Breast epithelium (tissue), 4 donors: Measurements from ENCODE around the gene TSSK3. TPM values are rescaled to one million over a fixed set of nuclear protein-coding genes. Genes with fewer than 3 reads are reported as not detected.
A peak's percentile ranks its signal among the peaks of the same experiment; 100 is the strongest.

Experiments
- DNase-seq, 2 donors: peaks; one replicate each; pipeline ENCODE4 v3.0.0-alpha.2; 2019; ENCODE audit warnings: low spot score in 2 of 2
- H3K27ac ChIP-seq, 2 donors: fragments of 200-600 bp; sonication (generic) in 1 of 2; one replicate each; pipeline ENCODE4 v1.5.1; 2016 to 2019; ENCODE audit warnings: mild to moderate bottlenecking in 1 of 2
- H3K27me3 ChIP-seq, 2 donors: fragments of 200-600 bp; sonication (generic) in 1 of 2; one replicate each; pipeline versions ENCODE4 v1.5.1 to v1.6.0; 2017 to 2019; ENCODE audit warnings: control low read depth in 1 of 2, mild to moderate bottlenecking in 1 of 2
- H3K36me3 ChIP-seq: fragments of 200-600 bp; one replicate; pipeline ENCODE4 v1.5.1; 2019
- H3K4me1 ChIP-seq, 2 donors: fragments of 200-600 bp; sonication (generic); one replicate each; pipeline ENCODE4 v1.5.1; 2016 to 2019; ENCODE audit warnings: control low read depth in 1 of 2
- H3K4me3 ChIP-seq, 3 donors: fragments of 200-600 bp; sonication (generic); 1 replicate in 2 of 3; 2 replicates in 1 of 3; pipeline ENCODE4 v1.5.1; 2016 to 2019; ENCODE audit warnings: mild to moderate bottlenecking in 3 of 3, moderate library complexity in 2 of 3
- H3K9me3 ChIP-seq, 2 donors: fragments of 200-600 bp; sonication (generic) in 1 of 2; one replicate each; pipeline ENCODE4 v1.5.1; 2016 to 2019; ENCODE audit warnings: control low read depth in 1 of 2
- POLR2A ChIP-seq: fragments of 450-650 bp; IDR thresholded peaks from one replicate; pipeline ENCODE4 v1.6.1; 2016; ENCODE audit warnings: antibody characterized with exemption, mild to moderate bottlenecking, moderate library complexity
- POLR2AphosphoS5 ChIP-seq, 3 donors: sonication (generic); formaldehyde crosslinking; IDR thresholded peaks; one replicate each; pipeline ENCODE4 v1.6.1; 2017; ENCODE audit warnings: antibody characterized with exemption in 3 of 3
- intact Hi-C: fragments of 100-400 bp; cut with DNase I; formaldehyde crosslinking; loops from one replicate; pipeline ENCODE4 v1.15.1; 2023; ENCODE audit warnings: low total_unique reads
- total RNA-seq, 3 donors: library from RNA; depleted of rRNA; stranded (reverse); fragments of >200 nt; gene quantifications; one replicate each; pipeline ENCODE4 v1.1.0, GENCODE V29; 2016
- TF ChIP-seq, protein P1 (sequence below), 3 donors: fragments of 450-650 bp; IDR thresholded peaks; one replicate each; pipeline ENCODE4 v1.5.1; 2016 to 2017; ENCODE audit warnings: antibody characterized with exemption in 3 of 3, mild to moderate bottlenecking in 3 of 3, moderate library complexity in 3 of 3

Gene TSSK3
- total RNA-seq, 3 donors from 2014 or later = 1.4 to 3.9 (median 3.4) TPM

- H3K27me3 ChIP-seq = no peaks in the 10 kb centered on the region
- TF ChIP-seq POLR2A = no peak
- no peak for TF ChIP-seq POLR2AphosphoS5 (IDR thresholded peaks at IDR 0.05)
- TF ChIP-seq, protein P1, sequence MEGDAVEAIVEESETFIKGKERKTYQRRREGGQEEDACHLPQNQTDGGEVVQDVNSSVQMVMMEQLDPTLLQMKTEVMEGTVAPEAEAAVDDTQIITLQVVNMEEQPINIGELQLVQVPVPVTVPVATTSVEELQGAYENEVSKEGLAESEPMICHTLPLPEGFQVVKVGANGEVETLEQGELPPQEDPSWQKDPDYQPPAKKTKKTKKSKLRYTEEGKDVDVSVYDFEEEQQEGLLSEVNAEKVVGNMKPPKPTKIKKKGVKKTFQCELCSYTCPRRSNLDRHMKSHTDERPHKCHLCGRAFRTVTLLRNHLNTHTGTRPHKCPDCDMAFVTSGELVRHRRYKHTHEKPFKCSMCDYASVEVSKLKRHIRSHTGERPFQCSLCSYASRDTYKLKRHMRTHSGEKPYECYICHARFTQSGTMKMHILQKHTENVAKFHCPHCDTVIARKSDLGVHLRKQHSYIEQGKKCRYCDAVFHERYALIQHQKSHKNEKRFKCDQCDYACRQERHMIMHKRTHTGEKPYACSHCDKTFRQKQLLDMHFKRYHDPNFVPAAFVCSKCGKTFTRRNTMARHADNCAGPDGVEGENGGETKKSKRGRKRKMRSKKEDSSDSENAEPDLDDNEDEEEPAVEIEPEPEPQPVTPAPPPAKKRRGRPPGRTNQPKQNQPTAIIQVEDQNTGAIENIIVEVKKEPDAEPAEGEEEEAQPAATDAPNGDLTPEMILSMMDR (IDR thresholded peaks at IDR 0.05) = no peak
- intact Hi-C loops = no loop called here
- no peaks in the 10 kb centered on the region for H3K9me3 ChIP-seq
- H3K4me3 ChIP-seq = no peak overlapping the region
- no peak for DNase-seq
- H3K27ac ChIP-seq = peak overlapping the region; percentile 84 to 89
- H3K4me1 ChIP-seq = peaks cover 17% of the 10 kb centered on the region in 2 donors
- H3K36me3 ChIP-seq = no peaks in the 10 kb centered on the region
Measured at GRCh38 chr1:32339363-32339978, 22.9 kb upstream of the TSSK3 start.

GRCh38 chr1:32341186-32341757 lies 21.1 kb upstream of the TSSK3 start:
- H3K4me3 ChIP-seq = no peak overlapping the region
- TF ChIP-seq POLR2AphosphoS5 (IDR thresholded peaks at IDR 0.05) (no peak), POLR2A (no peak)
- TF ChIP-seq, protein P1 (IDR thresholded peaks at IDR 0.05) = no peak
- no peak for DNase-seq
- peaks cover 12 to 13% of the 10 kb centered on the region in 2 donors for H3K4me1 ChIP-seq
- H3K27me3 ChIP-seq = no peaks in the 10 kb centered on the region
- intact Hi-C loops = no loop called here
- H3K27ac ChIP-seq = peak overlapping the region; percentile 72 to 76
- H3K9me3 ChIP-seq = no peaks in the 10 kb centered on the region
- H3K36me3 ChIP-seq = no peaks in the 10 kb centered on the region

DNA sequence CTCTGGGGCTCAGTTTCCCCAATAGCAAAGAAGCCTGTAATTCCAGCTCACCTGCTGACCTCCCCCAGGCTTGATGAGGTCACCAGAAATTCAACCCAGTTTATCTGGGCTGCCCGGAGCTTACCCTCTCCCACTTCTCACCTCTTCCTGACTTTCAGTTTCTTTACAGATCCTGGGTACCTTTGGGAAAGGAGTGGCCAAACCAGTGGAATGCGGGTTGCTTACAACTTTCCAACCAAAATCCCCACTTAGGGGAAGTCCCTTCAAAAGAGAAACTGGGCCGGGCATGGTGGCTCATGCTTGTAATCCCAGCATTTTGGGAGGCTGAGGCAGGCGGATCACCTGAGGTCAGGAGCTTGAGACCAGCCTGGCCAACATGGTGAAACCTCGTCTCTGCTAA lies 20.4 kb upstream of the TSSK3 start:
- no peaks in the 10 kb centered on the region for H3K27me3 ChIP-seq
- TF ChIP-seq POLR2A = no peak
- TF ChIP-seq, protein P1 (IDR thresholded peaks at IDR 0.05) = no peak
- no peak for TF ChIP-seq POLR2AphosphoS5 (IDR thresholded peaks at IDR 0.05)
- no peaks in the 10 kb centered on the region for H3K9me3 ChIP-seq
- H3K4me3 ChIP-seq = peak overlapping the region in 1 of 3 donors; percentile 19
- no peaks in the 10 kb centered on the region for H3K36me3 ChIP-seq
- peak overlapping the region; percentile 72 to 76 for H3K27ac ChIP-seq
- intact Hi-C loops = no loop called here
- peaks cover 5 to 6% of the 10 kb centered on the region in 2 donors for H3K4me1 ChIP-seq
- no peak for DNase-seq

GRCh38 chr1:32342704-32343103 lies 19.6 kb upstream of the TSSK3 start:
- Histone ChIP-seq H3K4me1 (no peaks in the 10 kb centered on the region), H3K9me3 (no peaks in the 10 kb centered on the region), H3K27me3 (no peaks in the 10 kb centered on the region), H3K27ac (peak overlapping the region; percentile 72 to 76), H3K4me3 (no peak overlapping the region), H3K36me3 (no peaks in the 10 kb centered on the region)
- no peak for DNase-seq
- TF ChIP-seq POLR2A = no peak
- no peak for TF ChIP-seq POLR2AphosphoS5 (IDR thresholded peaks at IDR 0.05)
- TF ChIP-seq, protein P1 (IDR thresholded peaks at IDR 0.05) = no peak
- intact Hi-C loops = no loop called here

- Histone ChIP-seq H3K4me1 (no peaks in the 10 kb centered on the region), H3K9me3 (no peaks in the 10 kb centered on the region), H3K27me3 (no peaks in the 10 kb centered on the region), H3K4me3 (no peak overlapping the region), H3K27ac (no peak overlapping the region), H3K36me3 (no peaks in the 10 kb centered on the region)
- intact Hi-C loops = no loop called here
- TF ChIP-seq POLR2AphosphoS5 (IDR thresholded peaks at IDR 0.05) (no peak), POLR2A (no peak)
- TF ChIP-seq, protein P1 (IDR thresholded peaks at IDR 0.05) = no peak
- no peak for DNase-seq
Measured at GRCh38 chr1:32345289-32345827, 17.0 kb upstream of the TSSK3 start.
